Measurements from ENCODE around the gene FAM153A. TPM values are rescaled to one million over a fixed set of nuclear protein-coding genes. Genes with fewer than 3 reads are reported as not detected.
"Not testable (repeated sequence)": the region's sequence is repeated elsewhere in the genome, so short reads cannot be mapped to it uniquely, and the experiment has no call there.

Gene FAM153A
- total and polyA plus RNA-seq, 2 of the 8 experiments (the other 6 are each of a cell fraction or from before 2014, with no cell fraction given), result not detected

GRCh38 chr5:177812160-177812743, 29.6 kb upstream of the FAM153A start:
- H2AFZ ChIP-seq (ENCODE audit: low read length); H3K4me1 ChIP-seq (replicated peaks in 1 of 4; ENCODE audit: control insufficient read depth in 3 of 4, insufficient read depth in 4 of 4, low read length in 3 of 4); H2BK5ac ChIP-seq (ENCODE audit: low read depth, low read length); H3K18ac ChIP-seq (ENCODE audit: extremely low read depth, low read length); H3K4me2 ChIP-seq (ENCODE audit: insufficient read depth in 1 of 2, low read depth in 2 of 2, low read length in 2 of 2); H2BK120ac ChIP-seq (replicated peaks; ENCODE audit: low read depth, low read length); H3K9ac ChIP-seq (replicated peaks in 1 of 4; ENCODE audit: extremely low read depth in 1 of 4, low read depth in 3 of 4, low read length in 3 of 4); H3K27me3 ChIP-seq (replicated peaks in 1 of 4; ENCODE audit: control insufficient read depth in 3 of 4, extremely low read depth in 1 of 4, insufficient read depth in 3 of 4, low read length in 3 of 4); H3K23ac ChIP-seq (ENCODE audit: insufficient read length); H4K5ac ChIP-seq (ENCODE audit: insufficient read length, low read depth, low read length); H3K27ac ChIP-seq (ENCODE audit: low read depth, low read length); CTCF ChIA-PET (ENCODE audit: partially characterized antibody); H2BK15ac ChIP-seq (ENCODE audit: low read length); H2AK5ac ChIP-seq (ENCODE audit: low read depth, low read length); POLR2A ChIA-PET (ENCODE audit: partially characterized antibody); H3K4ac ChIP-seq (replicated peaks; ENCODE audit: insufficient read length, low read depth, low read length); H2BK12ac ChIP-seq (ENCODE audit: low read depth, low read length); H3K79me1 ChIP-seq (ENCODE audit: low read depth, low read length); DNase-seq (ENCODE audit: low read depth in 1 of 2, low spot score in 2 of 2); H3K23me2 ChIP-seq (ENCODE audit: low read depth, low read length); FAIRE-seq; H4K20me1 ChIP-seq (replicated peaks in 1 of 2; ENCODE audit: control insufficient read depth in 1 of 2, insufficient read depth in 2 of 2, low read length in 2 of 2); H3K56ac ChIP-seq (replicated peaks; ENCODE audit: insufficient read length, low read depth, low read length); H3K14ac ChIP-seq (ENCODE audit: insufficient read length); H4K8ac ChIP-seq (ENCODE audit: extremely low read depth, insufficient read depth, low read length); H3K79me2 ChIP-seq (ENCODE audit: control insufficient read depth in 1 of 2, insufficient read depth in 2 of 2, low read length in 2 of 2); H3K4me3 ChIP-seq (ENCODE audit: extremely low read depth in 1 of 4, insufficient read depth in 2 of 4, low read depth in 3 of 4, low read length in 4 of 4); H2BK20ac ChIP-seq (ENCODE audit: low read length); H3K36me3 ChIP-seq (ENCODE audit: control insufficient read depth in 2 of 4, insufficient read depth in 4 of 4, low read length in 3 of 4); H4K91ac ChIP-seq (replicated peaks; ENCODE audit: insufficient read length, low read length); H3K9me3 ChIP-seq (ENCODE audit: insufficient read depth in 2 of 2, low read depth in 1 of 2, low read length in 1 of 2): not testable (repeated sequence)
- WGBS, 2 experiments (ENCODE audit: extremely low coverage in 1 of 2, insufficient coverage in 1 of 2, insufficient read length in 1 of 2, insufficient replicate concordance in 2 of 2, low coverage in 1 of 2, low lambda C conversion rate in 2 of 2, missing lambda C conversion rate in 1 of 2), result no CpG with 5 or more reads among the region's 6 CpGs

- H4K5ac ChIP-seq (ENCODE audit: insufficient read length, low read depth, low read length); H2BK5ac ChIP-seq (ENCODE audit: low read depth, low read length); H3K4me2 ChIP-seq (ENCODE audit: insufficient read depth in 1 of 2, low read depth in 2 of 2, low read length in 2 of 2); H2BK120ac ChIP-seq (replicated peaks; ENCODE audit: low read depth, low read length); H3K23ac ChIP-seq (ENCODE audit: insufficient read length); H3K23me2 ChIP-seq (ENCODE audit: low read depth, low read length); DNase-seq (ENCODE audit: low read depth in 1 of 2, low spot score in 2 of 2); H2AK5ac ChIP-seq (ENCODE audit: low read depth, low read length); H3K18ac ChIP-seq (ENCODE audit: extremely low read depth, low read length); H3K27ac ChIP-seq (ENCODE audit: low read depth, low read length); H3K9me3 ChIP-seq (ENCODE audit: insufficient read depth in 2 of 2, low read depth in 1 of 2, low read length in 1 of 2); H3K79me2 ChIP-seq (ENCODE audit: control insufficient read depth in 1 of 2, insufficient read depth in 2 of 2, low read length in 2 of 2); H3K36me3 ChIP-seq (ENCODE audit: control insufficient read depth in 2 of 4, insufficient read depth in 4 of 4, low read length in 3 of 4); H4K8ac ChIP-seq (ENCODE audit: extremely low read depth, insufficient read depth, low read length); H3K9ac ChIP-seq (replicated peaks in 1 of 4; ENCODE audit: extremely low read depth in 1 of 4, low read depth in 3 of 4, low read length in 3 of 4); POLR2A ChIA-PET (ENCODE audit: partially characterized antibody); H3K4me3 ChIP-seq (ENCODE audit: extremely low read depth in 1 of 4, insufficient read depth in 2 of 4, low read depth in 3 of 4, low read length in 4 of 4); H4K91ac ChIP-seq (replicated peaks; ENCODE audit: insufficient read length, low read length); H2BK20ac ChIP-seq (ENCODE audit: low read length); H3K27me3 ChIP-seq (replicated peaks in 1 of 4; ENCODE audit: control insufficient read depth in 3 of 4, extremely low read depth in 1 of 4, insufficient read depth in 3 of 4, low read length in 3 of 4); H2AFZ ChIP-seq (ENCODE audit: low read length); H4K20me1 ChIP-seq (replicated peaks in 1 of 2; ENCODE audit: control insufficient read depth in 1 of 2, insufficient read depth in 2 of 2, low read length in 2 of 2); CTCF ChIA-PET (ENCODE audit: partially characterized antibody); H3K4me1 ChIP-seq (replicated peaks in 1 of 4; ENCODE audit: control insufficient read depth in 3 of 4, insufficient read depth in 4 of 4, low read length in 3 of 4); H2BK15ac ChIP-seq (ENCODE audit: low read length); H3K4ac ChIP-seq (replicated peaks; ENCODE audit: insufficient read length, low read depth, low read length); H3K56ac ChIP-seq (replicated peaks; ENCODE audit: insufficient read length, low read depth, low read length); H2BK12ac ChIP-seq (ENCODE audit: low read depth, low read length); H3K14ac ChIP-seq (ENCODE audit: insufficient read length); H3K79me1 ChIP-seq (ENCODE audit: low read depth, low read length): not testable (repeated sequence)
- WGBS, 2 experiments (ENCODE audit: extremely low coverage in 1 of 2, insufficient coverage in 1 of 2, insufficient read length in 1 of 2, insufficient replicate concordance in 2 of 2, low coverage in 1 of 2, low lambda C conversion rate in 2 of 2, missing lambda C conversion rate in 1 of 2), result 83% methylated on average over 5 of the region's 11 CpGs; no CpG with 5 or more reads in 1 of the 2 experiments
- FAIRE-seq, result peak; percentile 92
These were observed 26.7 kb upstream of the FAM153A start for GRCh38 chr5:177809209-177809913.
